SK-N-SH (cell line): Measurements from ENCODE around the gene AP3D1. TPM values are rescaled to one million over a fixed set of nuclear protein-coding genes. Genes with fewer than 3 reads are reported as not detected.

Experiments
- CTCF ChIA-PET: fragments of 300-600, 350-600 bp; formaldehyde crosslinking; extraction: SDS; loops from one replicate; lab custom pipeline; 2021; lab: Yijun Ruan, JAX
- POLR2A ChIA-PET: fragments of 350-600 bp; sonication (Branson Sonifier 250); formaldehyde crosslinking; extraction: SDS; loops from one replicate; lab custom pipeline; 2020; ENCODE audit warnings: antibody characterized with exemption, inconsistent platforms; lab: Yijun Ruan, JAX
- DNase-seq: peaks from one replicate; pipeline ENCODE4 v3.0.0; 2012
- H2AFZ ChIP-seq: fragments of 200-600 bp; sonication (generic); 2 replicates; pipeline ENCODE4 v1.8.1; 2016; ENCODE audit warnings: antibody characterized with exemption, mild to moderate bottlenecking, low read depth
- H3F3A ChIP-seq: fragments of 200-600 bp; sonication (generic); replicated peaks from 2 replicates; pipeline ENCODE3; 2016; ENCODE audit warnings: antibody characterized with exemption, mild to moderate bottlenecking; ENCODE audit not compliant: insufficient read depth
- H3K27ac ChIP-seq, 2 experiments: fragments of 200-500 bp in 1 of 2; fragments of 200-600 bp in 1 of 2; sonication (Bioruptor generic) in 1 of 2; sonication (generic), shearing (Covaris generic) in 1 of 2; 2 replicates each; pipeline versions ENCODE4 v1.5.1 to v1.6.1; 2014 to 2016; ENCODE audit warnings: low read depth in 2 of 2, inconsistent platforms in 1 of 2, low read length in 1 of 2, mild to moderate bottlenecking in 1 of 2, mixed read lengths in 1 of 2
- H3K27me3 ChIP-seq: fragments of 200-600 bp; sonication (generic), shearing (Covaris generic); 2 replicates; pipeline ENCODE4 v1.6.1; 2016; ENCODE audit warnings: mixed run types; ENCODE audit not compliant: insufficient read depth
- H3K36me3 ChIP-seq, 2 experiments: fragments of 200-500 bp in 1 of 2; fragments of 200-600 bp in 1 of 2; sonication (Bioruptor generic) in 1 of 2; sonication (generic) in 1 of 2; replicated peaks in 1 of 2; 2 replicates each; pipeline versions ENCODE3 to v1.5.1; 2014 to 2016; ENCODE audit warnings: low read length in 1 of 2, mild to moderate bottlenecking in 1 of 2; ENCODE audit not compliant: insufficient read depth in 2 of 2, control insufficient read depth in 1 of 2
- H3K4me1 ChIP-seq, 2 experiments: fragments of 200-500 bp in 1 of 2; fragments of 200-600 bp in 1 of 2; sonication (Bioruptor generic) in 1 of 2; sonication (generic), shearing (Covaris generic) in 1 of 2; 2 replicates each; pipeline versions ENCODE4 v1.5.1 to v1.6.1; 2014 to 2016; ENCODE audit warnings: low read depth in 1 of 2, low read length in 1 of 2, mixed run types in 1 of 2; ENCODE audit not compliant: insufficient read depth in 2 of 2, control insufficient read depth in 1 of 2
- H3K4me2 ChIP-seq: fragments of 200-600 bp; sonication (generic), shearing (Covaris generic); 2 replicates; pipeline ENCODE4 v1.6.1; 2017; ENCODE audit warnings: mixed run types
- H3K4me3 ChIP-seq, 2 experiments: fragments of 200-500 bp in 1 of 2; fragments of 200-600 bp in 1 of 2; sonication (Bioruptor generic) in 1 of 2; sonication (generic), shearing (Covaris generic) in 1 of 2; 2 replicates each; pipeline versions ENCODE4 v1.5.1 to v1.8.1; 2014 to 2016; ENCODE audit warnings: low read depth in 2 of 2, inconsistent platforms in 1 of 2, low read length in 1 of 2, mild to moderate bottlenecking in 1 of 2, mixed read lengths in 1 of 2, moderate library complexity in 1 of 2
- H3K79me2 ChIP-seq: fragments of 200-600 bp; sonication (generic); 2 replicates; pipeline ENCODE4 v1.8.1; 2017; ENCODE audit warnings: mild to moderate bottlenecking; ENCODE audit not compliant: insufficient read depth
- H3K9ac ChIP-seq: fragments of 200-600 bp; sonication (generic); 2 replicates; pipeline ENCODE4 v1.6.1; 2017; ENCODE audit warnings: mixed run types
- H3K9me2 ChIP-seq: fragments of 200-600 bp; sonication (generic); 2 replicates; pipeline ENCODE4 v1.6.1; 2017; ENCODE audit warnings: mixed run types
- H3K9me3 ChIP-seq: fragments of 200-600 bp; sonication (generic); 2 replicates; pipeline ENCODE4 v1.6.1; 2017; ENCODE audit warnings: mixed run types, mild to moderate bottlenecking, moderate library complexity
- H4K20me1 ChIP-seq: fragments of 200-600 bp; sonication (generic); 2 replicates; pipeline ENCODE4 v1.6.1; 2017; ENCODE audit warnings: mild to moderate bottlenecking, mixed run types; ENCODE audit not compliant: insufficient read depth
- EP300 ChIP-seq, 2 experiments: IDR thresholded peaks; 2 replicates each; pipeline versions ENCODE4 v1.4.0 to v1.6.1; 2012; ENCODE audit warnings: borderline replicate concordance in 1 of 2, low read depth in 1 of 2, low read length in 1 of 2
- EZH2phosphoT487 ChIP-seq: fragments of 200-600 bp; sonication (generic); IDR thresholded peaks from 2 replicates; pipeline ENCODE4 v1.6.1; 2017; ENCODE audit warnings: low read depth, mixed run types, mild to moderate bottlenecking, antibody characterized with exemption, moderate library complexity, borderline replicate concordance
- FOSL2 ChIP-seq: IDR thresholded peaks from 2 replicates; pipeline ENCODE4 v1.4.0; 2012; ENCODE audit warnings: low read depth, mild to moderate bottlenecking, moderate library complexity, borderline replicate concordance
- FOXJ3 ChIP-seq: sonication (generic); formaldehyde crosslinking; IDR thresholded peaks from 2 replicates; pipeline ENCODE4 v1.5.1; 2020; ENCODE audit warnings: mild to moderate bottlenecking, missing genetic modification reagents
- FOXM1 ChIP-seq: IDR thresholded peaks from 2 replicates; pipeline ENCODE4 v1.4.0; 2012; ENCODE audit warnings: low read depth, mild to moderate bottlenecking
- GATA2 ChIP-seq: sonication (generic); formaldehyde crosslinking; IDR thresholded peaks from 2 replicates; pipeline ENCODE4 v1.5.0; 2020; ENCODE audit warnings: mild to moderate bottlenecking, missing genetic modification reagents
- JUND ChIP-seq: IDR thresholded peaks from 2 replicates; pipeline ENCODE4 v1.4.0; 2012
- MEF2A ChIP-seq: IDR thresholded peaks from 2 replicates; pipeline ENCODE4 v1.4.0; 2012; ENCODE audit warnings: low read depth, borderline replicate concordance
- MXI1 ChIP-seq: IDR thresholded peaks from 2 replicates; pipeline ENCODE4 v1.6.1; 2012; ENCODE audit warnings: mild to moderate bottlenecking, low read depth, low read length, improper control_type of control experiment
- NFIC ChIP-seq: IDR thresholded peaks from 2 replicates; pipeline ENCODE4 v1.4.0; 2012; ENCODE audit warnings: borderline replicate concordance
- POLR2AphosphoS5 ChIP-seq: IDR thresholded peaks from 2 replicates; pipeline ENCODE4 v1.6.1; 2012; ENCODE audit warnings: low read depth, low read length
- RAD21 ChIP-seq: IDR thresholded peaks from 2 replicates; pipeline ENCODE4 v1.6.1; 2012; ENCODE audit warnings: mild to moderate bottlenecking, low read length
- RCOR1 ChIP-seq: fragments of 150-350 bp; IDR thresholded peaks from 2 replicates; pipeline ENCODE4 v1.6.1; 2017; ENCODE audit warnings: antibody characterized with exemption, low read length
- RFX5 ChIP-seq: IDR thresholded peaks from 2 replicates; pipeline ENCODE4 v1.6.1; 2012; ENCODE audit warnings: mild to moderate bottlenecking, improper control_type of control experiment, low read length
- SIN3A ChIP-seq: IDR thresholded peaks from 2 replicates; pipeline ENCODE4 v1.6.1; 2012; ENCODE audit warnings: low read depth, mild to moderate bottlenecking, low read length, moderate library complexity, borderline replicate concordance
- SMC3 ChIP-seq: IDR thresholded peaks from 2 replicates; pipeline ENCODE4 v1.6.1; 2012; ENCODE audit warnings: low read depth, low read length, improper control_type of control experiment
- TEAD4 ChIP-seq: IDR thresholded peaks from 2 replicates; pipeline ENCODE4 v1.4.0; 2012; ENCODE audit warnings: mild to moderate bottlenecking, borderline replicate concordance; ENCODE audit not compliant: insufficient read depth
- YY1 ChIP-seq: IDR thresholded peaks from 2 replicates; pipeline ENCODE4 v1.4.0; 2012; ENCODE audit warnings: low read depth, mild to moderate bottlenecking
- WGBS: methylation state at CpG from one replicate; pipeline ENCODE4 v1.1.6; 2017; ENCODE audit warnings: low lambda C conversion rate; 5-methylcytosine and 5-hydroxymethylcytosine counted together
- polyA plus RNA-seq, 3 experiments: library from polyadenylated mRNA; depleted of rRNA; stranded (reverse); fragments of >200 nt; gene quantifications; 2 replicates each; pipeline ENCODE4 v1.2.3, GENCODE V29; 2012
- TF ChIP-seq, protein P1 (sequence below): IDR thresholded peaks from 2 replicates; pipeline ENCODE4 v1.6.1; 2012; ENCODE audit warnings: mild to moderate bottlenecking, low read depth, low read length, moderate library complexity
- TF ChIP-seq, protein P2 (sequence below): IDR thresholded peaks from 2 replicates; pipeline ENCODE4 v1.4.0; 2012; ENCODE audit warnings: low read depth
- TF ChIP-seq, protein P3 (sequence below): fragments of 150-350 bp; IDR thresholded peaks from 2 replicates; pipeline ENCODE4 v1.6.1; 2016; ENCODE audit warnings: mild to moderate bottlenecking, low read depth, low read length
- TF ChIP-seq, protein P4 (sequence below): IDR thresholded peaks from 2 replicates; pipeline ENCODE4; 2012
- TF ChIP-seq, protein P5 (sequence below): IDR thresholded peaks from 2 replicates; pipeline ENCODE4 v1.4.0; 2012; ENCODE audit warnings: low read depth, borderline replicate concordance

Gene AP3D1
- polyA plus RNA-seq, 1 of the 3 experiments (the other 2 are of a cell fraction): 127 TPM

DNA sequence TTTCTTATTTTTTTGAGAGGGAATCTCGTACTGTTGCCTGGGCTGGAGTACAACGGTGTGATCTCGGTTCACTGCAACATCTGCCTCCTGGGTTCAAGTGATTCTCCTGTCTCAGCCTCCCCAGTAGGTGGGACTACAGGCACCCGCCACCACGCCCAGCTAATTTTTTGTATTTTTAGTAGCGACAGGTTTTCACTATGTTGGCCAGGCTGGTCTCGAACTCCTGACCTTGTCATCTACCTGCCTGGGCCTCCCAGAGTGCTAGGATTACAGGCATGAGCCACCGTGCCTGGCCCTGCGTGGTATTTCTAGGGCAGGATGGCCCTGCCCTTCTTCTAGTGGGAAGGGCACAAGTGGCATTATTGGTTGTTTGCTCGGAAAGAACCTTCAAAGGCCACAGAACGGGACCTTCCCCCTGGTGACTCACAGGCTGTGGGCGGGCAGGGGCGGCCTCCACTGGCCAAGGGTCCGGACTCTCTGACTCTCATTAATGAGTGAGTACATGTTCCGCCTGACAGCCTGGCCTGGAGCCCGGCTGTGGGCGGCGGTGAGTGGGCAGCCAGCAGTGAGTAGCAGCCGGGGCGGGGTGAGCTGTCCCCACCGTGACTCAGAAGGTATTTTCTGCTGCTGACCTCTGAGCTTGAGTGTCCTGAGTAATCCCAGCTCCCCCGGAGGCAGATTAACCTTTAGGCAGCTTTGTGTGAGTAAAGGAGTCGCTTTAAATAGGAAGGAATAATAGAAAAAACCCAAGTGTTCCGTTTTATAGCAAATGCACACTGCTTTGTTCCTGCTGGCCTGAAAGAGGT is 17.5 kb upstream of the AP3D1 start:
- WGBS: 22% methylated on average over 18 of the region's 24 CpGs
- peak overlapping the region; percentile 33; the same call in 1 of the 2 replicates for H3K9ac ChIP-seq
- peak overlapping the region; percentile 62 to 90 for H3K27ac ChIP-seq
- peak overlapping the region in 1 of 2 experiments; percentile 26; a peak in 2 of 4 replicates for H3K4me3 ChIP-seq
- H3K27me3 ChIP-seq: no peaks in the 10 kb centered on the region
- H3F3A ChIP-seq: peaks cover 34% of the 10 kb centered on the region
- H3K4me1 ChIP-seq: peaks cover 45 to 46% of the 10 kb centered on the region in 2 experiments
- DNase-seq: peak; percentile 85
- ChIA-PET CTCF (interaction anchor here (1.4 to 1.7 kb wide), 3 partner anchors 13 to 104 kb away, joined by 3 to 6 read pairs (median 4); no protein-coding TSS in a partner anchor), POLR2A (no interaction called here)
- no peaks in the 10 kb centered on the region for H3K9me3 ChIP-seq
- H3K36me3 ChIP-seq: no peaks in the 10 kb centered on the region
- H2AFZ ChIP-seq: no peak overlapping the region
- H3K4me2 ChIP-seq: peak overlapping the region; percentile 79
- peaks cover 59% of the 10 kb centered on the region for H4K20me1 ChIP-seq
- no peaks in the 10 kb centered on the region for H3K9me2 ChIP-seq
- peaks cover 95% of the 10 kb centered on the region for H3K79me2 ChIP-seq
- TF ChIP-seq YY1 (0 out of 2 replicates have a peak, but pooled peaks have one; percentile 34), MXI1 (peak; percentile 83), RFX5 (no peak), RAD21 (no peak), POLR2AphosphoS5 (peak; percentile 71; the same call in 1 of the 2 replicates), FOSL2 (peak; percentile 95), EZH2phosphoT487 (no peak), FOXJ3 (CRISPR knock-in tag) (no peak), EP300 (IDR thresholded peaks at IDR 0.05; ENCODE audit: borderline replicate concordance in 1 of 2, low read depth in 1 of 2, low read length in 1 of 2) (peak in 1 of 2 experiments; percentile 85; a peak in 1 of 4 replicates), SIN3A (peak; percentile 91; the same call in 1 of the 2 replicates), FOXM1 (no peak), GATA2 (CRISPR knock-in tag) (no peak), SMC3 (no peak), MEF2A (peak; percentile 96), TEAD4 (peak; percentile 64; the same call in 1 of the 2 replicates), JUND (peak; percentile 88), NFIC (peak; percentile 95), RCOR1 (0 out of 2 replicates have a peak, but pooled peaks have one; percentile 16)
- TF ChIP-seq, protein P1, sequence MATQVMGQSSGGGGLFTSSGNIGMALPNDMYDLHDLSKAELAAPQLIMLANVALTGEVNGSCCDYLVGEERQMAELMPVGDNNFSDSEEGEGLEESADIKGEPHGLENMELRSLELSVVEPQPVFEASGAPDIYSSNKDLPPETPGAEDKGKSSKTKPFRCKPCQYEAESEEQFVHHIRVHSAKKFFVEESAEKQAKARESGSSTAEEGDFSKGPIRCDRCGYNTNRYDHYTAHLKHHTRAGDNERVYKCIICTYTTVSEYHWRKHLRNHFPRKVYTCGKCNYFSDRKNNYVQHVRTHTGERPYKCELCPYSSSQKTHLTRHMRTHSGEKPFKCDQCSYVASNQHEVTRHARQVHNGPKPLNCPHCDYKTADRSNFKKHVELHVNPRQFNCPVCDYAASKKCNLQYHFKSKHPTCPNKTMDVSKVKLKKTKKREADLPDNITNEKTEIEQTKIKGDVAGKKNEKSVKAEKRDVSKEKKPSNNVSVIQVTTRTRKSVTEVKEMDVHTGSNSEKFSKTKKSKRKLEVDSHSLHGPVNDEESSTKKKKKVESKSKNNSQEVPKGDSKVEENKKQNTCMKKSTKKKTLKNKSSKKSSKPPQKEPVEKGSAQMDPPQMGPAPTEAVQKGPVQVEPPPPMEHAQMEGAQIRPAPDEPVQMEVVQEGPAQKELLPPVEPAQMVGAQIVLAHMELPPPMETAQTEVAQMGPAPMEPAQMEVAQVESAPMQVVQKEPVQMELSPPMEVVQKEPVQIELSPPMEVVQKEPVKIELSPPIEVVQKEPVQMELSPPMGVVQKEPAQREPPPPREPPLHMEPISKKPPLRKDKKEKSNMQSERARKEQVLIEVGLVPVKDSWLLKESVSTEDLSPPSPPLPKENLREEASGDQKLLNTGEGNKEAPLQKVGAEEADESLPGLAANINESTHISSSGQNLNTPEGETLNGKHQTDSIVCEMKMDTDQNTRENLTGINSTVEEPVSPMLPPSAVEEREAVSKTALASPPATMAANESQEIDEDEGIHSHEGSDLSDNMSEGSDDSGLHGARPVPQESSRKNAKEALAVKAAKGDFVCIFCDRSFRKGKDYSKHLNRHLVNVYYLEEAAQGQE: peak; percentile 54; the same call in 1 of the 2 replicates
- TF ChIP-seq, protein P2, sequence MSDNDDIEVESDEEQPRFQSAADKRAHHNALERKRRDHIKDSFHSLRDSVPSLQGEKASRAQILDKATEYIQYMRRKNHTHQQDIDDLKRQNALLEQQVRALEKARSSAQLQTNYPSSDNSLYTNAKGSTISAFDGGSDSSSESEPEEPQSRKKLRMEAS: peak; percentile 82
- TF ChIP-seq, protein P3, sequence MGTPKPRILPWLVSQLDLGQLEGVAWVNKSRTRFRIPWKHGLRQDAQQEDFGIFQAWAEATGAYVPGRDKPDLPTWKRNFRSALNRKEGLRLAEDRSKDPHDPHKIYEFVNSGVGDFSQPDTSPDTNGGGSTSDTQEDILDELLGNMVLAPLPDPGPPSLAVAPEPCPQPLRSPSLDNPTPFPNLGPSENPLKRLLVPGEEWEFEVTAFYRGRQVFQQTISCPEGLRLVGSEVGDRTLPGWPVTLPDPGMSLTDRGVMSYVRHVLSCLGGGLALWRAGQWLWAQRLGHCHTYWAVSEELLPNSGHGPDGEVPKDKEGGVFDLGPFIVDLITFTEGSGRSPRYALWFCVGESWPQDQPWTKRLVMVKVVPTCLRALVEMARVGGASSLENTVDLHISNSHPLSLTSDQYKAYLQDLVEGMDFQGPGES: no peak
- TF ChIP-seq, protein P4, sequence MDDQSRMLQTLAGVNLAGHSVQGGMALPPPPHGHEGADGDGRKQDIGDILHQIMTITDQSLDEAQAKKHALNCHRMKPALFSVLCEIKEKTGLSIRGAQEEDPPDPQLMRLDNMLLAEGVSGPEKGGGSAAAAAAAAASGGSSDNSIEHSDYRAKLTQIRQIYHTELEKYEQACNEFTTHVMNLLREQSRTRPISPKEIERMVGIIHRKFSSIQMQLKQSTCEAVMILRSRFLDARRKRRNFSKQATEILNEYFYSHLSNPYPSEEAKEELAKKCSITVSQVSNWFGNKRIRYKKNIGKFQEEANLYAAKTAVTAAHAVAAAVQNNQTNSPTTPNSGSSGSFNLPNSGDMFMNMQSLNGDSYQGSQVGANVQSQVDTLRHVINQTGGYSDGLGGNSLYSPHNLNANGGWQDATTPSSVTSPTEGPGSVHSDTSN: peak; percentile 91
- TF ChIP-seq, protein P5, sequence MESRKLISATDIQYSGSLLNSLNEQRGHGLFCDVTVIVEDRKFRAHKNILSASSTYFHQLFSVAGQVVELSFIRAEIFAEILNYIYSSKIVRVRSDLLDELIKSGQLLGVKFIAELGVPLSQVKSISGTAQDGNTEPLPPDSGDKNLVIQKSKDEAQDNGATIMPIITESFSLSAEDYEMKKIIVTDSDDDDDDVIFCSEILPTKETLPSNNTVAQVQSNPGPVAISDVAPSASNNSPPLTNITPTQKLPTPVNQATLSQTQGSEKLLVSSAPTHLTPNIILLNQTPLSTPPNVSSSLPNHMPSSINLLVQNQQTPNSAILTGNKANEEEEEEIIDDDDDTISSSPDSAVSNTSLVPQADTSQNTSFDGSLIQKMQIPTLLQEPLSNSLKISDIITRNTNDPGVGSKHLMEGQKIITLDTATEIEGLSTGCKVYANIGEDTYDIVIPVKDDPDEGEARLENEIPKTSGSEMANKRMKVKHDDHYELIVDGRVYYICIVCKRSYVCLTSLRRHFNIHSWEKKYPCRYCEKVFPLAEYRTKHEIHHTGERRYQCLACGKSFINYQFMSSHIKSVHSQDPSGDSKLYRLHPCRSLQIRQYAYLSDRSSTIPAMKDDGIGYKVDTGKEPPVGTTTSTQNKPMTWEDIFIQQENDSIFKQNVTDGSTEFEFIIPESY: peak; percentile 73
